ENCODE data around the gene ITIH5.

- no peak for TF ChIP-seq HIVEP1 (CRISPR knock-in tag; IDR thresholded peaks at IDR 0.05)
- TF ChIP-seq FOXA1 (IDR thresholded peaks at IDR 0.05) = no peak
- no peak for TF ChIP-seq FOXA1 (CRISPR knock-in tag; IDR thresholded peaks at IDR 0.05)
- TF ChIP-seq EED (CRISPR knock-in tag; IDR thresholded peaks at IDR 0.05) = no peak
- TF ChIP-seq STAG1 (CRISPR knock-in tag; IDR thresholded peaks at IDR 0.05) = no peak
- no peak for TF ChIP-seq HNF4G (IDR thresholded peaks at IDR 0.05; ENCODE audit: borderline replicate concordance, low read depth, low read length)
- no peak for TF ChIP-seq HNF4G (CRISPR knock-in tag; IDR thresholded peaks at IDR 0.05; ENCODE audit: borderline replicate concordance, low read depth)
- TF ChIP-seq ZNF557 (CRISPR knock-in tag; IDR thresholded peaks at IDR 0.05) = no peak
- no peak for TF ChIP-seq ZNF263 (CRISPR knock-in tag; IDR thresholded peaks at IDR 0.05)
- TF ChIP-seq YY1 (IDR thresholded peaks at IDR 0.05; ENCODE audit: insufficient read depth, insufficient replicate concordance, low read depth, low read length) = no peak
- no peak for TF ChIP-seq RARA (CRISPR knock-in tag; IDR thresholded peaks at IDR 0.05)
These were observed 127.7 kb downstream of the ITIH5 start for GRCh38 chr10:7538970-7539654.
